ENCODE measurements around the gene GOLT1A.

- no peak for TF ChIP-seq CTCF (conservative IDR thresholded peaks at IDR 0.05; ENCODE audit: low read length)
- no peak for TF ChIP-seq EZH2phosphoT487 (IDR thresholded peaks at IDR 0.05; ENCODE audit: borderline replicate concordance)
Observed at GRCh38 chr1:204172404-204173029, 41.3 kb downstream of the GOLT1A start.
